ENCODE measurements around the gene TMEM108.

Gene TMEM108

DNA sequence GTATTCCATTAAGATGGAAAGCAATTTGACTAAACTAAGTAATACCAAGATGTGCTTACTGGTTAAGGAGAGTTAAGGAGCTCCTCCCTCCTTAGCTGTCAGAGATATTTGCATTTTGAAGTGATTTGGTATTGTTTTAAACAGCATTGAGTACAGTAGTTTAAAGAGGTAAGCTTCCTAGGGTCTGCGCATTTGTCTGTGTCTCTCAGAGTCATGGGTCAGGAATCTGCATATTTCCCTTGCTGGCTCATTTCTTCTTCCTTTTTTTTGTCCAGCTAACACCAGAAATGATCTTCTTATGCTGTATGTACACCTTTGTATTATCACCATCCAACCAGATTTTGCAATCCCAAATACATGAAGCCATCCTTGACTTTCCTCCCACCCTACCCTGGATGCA lies 198.7 kb downstream of the TMEM108 start:
- TF ChIP-seq TOX (CRISPR knock-in tag; IDR thresholded peaks at IDR 0.05; ENCODE audit: borderline replicate concordance) = no peak
- TF ChIP-seq, protein P1, sequence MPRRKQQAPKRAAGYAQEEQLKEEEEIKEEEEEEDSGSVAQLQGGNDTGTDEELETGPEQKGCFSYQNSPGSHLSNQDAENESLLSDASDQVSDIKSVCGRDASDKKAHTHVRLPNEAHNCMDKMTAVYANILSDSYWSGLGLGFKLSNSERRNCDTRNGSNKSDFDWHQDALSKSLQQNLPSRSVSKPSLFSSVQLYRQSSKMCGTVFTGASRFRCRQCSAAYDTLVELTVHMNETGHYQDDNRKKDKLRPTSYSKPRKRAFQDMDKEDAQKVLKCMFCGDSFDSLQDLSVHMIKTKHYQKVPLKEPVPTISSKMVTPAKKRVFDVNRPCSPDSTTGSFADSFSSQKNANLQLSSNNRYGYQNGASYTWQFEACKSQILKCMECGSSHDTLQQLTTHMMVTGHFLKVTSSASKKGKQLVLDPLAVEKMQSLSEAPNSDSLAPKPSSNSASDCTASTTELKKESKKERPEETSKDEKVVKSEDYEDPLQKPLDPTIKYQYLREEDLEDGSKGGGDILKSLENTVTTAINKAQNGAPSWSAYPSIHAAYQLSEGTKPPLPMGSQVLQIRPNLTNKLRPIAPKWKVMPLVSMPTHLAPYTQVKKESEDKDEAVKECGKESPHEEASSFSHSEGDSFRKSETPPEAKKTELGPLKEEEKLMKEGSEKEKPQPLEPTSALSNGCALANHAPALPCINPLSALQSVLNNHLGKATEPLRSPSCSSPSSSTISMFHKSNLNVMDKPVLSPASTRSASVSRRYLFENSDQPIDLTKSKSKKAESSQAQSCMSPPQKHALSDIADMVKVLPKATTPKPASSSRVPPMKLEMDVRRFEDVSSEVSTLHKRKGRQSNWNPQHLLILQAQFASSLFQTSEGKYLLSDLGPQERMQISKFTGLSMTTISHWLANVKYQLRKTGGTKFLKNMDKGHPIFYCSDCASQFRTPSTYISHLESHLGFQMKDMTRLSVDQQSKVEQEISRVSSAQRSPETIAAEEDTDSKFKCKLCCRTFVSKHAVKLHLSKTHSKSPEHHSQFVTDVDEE (CRISPR knock-in tag; IDR thresholded peaks at IDR 0.05) = no peak
- TF ChIP-seq, protein P2, sequence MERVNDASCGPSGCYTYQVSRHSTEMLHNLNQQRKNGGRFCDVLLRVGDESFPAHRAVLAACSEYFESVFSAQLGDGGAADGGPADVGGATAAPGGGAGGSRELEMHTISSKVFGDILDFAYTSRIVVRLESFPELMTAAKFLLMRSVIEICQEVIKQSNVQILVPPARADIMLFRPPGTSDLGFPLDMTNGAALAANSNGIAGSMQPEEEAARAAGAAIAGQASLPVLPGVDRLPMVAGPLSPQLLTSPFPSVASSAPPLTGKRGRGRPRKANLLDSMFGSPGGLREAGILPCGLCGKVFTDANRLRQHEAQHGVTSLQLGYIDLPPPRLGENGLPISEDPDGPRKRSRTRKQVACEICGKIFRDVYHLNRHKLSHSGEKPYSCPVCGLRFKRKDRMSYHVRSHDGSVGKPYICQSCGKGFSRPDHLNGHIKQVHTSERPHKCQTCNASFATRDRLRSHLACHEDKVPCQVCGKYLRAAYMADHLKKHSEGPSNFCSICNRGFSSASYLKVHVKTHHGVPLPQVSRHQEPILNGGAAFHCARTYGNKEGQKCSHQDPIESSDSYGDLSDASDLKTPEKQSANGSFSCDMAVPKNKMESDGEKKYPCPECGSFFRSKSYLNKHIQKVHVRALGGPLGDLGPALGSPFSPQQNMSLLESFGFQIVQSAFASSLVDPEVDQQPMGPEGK (CRISPR knock-in tag; IDR thresholded peaks at IDR 0.05; ENCODE audit: borderline replicate concordance) = no peak
- no peak for TF ChIP-seq RARB (CRISPR knock-in tag; IDR thresholded peaks at IDR 0.05)
- TF ChIP-seq ZC3H10 (CRISPR knock-in tag; IDR thresholded peaks at IDR 0.05) = no peak
- no peak for TF ChIP-seq CSDC2 (CRISPR knock-in tag; IDR thresholded peaks at IDR 0.05)
- no peak for TF ChIP-seq ZNF8 (CRISPR knock-in tag; IDR thresholded peaks at IDR 0.05)
- TF ChIP-seq ARNTL (CRISPR knock-in tag; IDR thresholded peaks at IDR 0.05; ENCODE audit: borderline replicate concordance, low read depth) = no peak
- no peak for TF ChIP-seq ISL1 (CRISPR knock-in tag; IDR thresholded peaks at IDR 0.05)
- no peak for TF ChIP-seq ZNF565 (CRISPR knock-in tag; conservative IDR thresholded peaks at IDR 0.05; ENCODE audit: low read depth)
- TF ChIP-seq TCF4 (CRISPR knock-in tag; IDR thresholded peaks at IDR 0.05; ENCODE audit: borderline replicate concordance) = no peak
- ATAC-seq = peak; percentile 48

DNA sequence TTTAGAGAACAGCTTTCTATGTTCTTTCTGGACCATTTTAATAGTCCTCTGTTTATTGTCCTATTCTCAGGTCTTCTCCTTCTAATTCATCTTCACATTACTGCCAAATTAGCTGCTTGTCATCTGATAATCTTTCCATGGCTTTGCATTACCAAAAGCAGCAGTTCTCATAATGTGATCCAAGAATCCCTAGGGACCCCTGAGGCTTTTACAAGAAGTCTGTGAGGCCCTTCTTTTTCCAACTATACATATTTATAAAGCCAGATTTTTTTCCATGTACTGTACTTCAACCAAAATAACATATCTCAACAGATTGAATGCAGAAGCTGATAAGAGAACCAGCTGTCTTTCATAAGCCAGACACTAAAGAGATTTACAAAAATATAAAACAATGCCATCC lies 199.2 kb downstream of the TMEM108 start:
- TF ChIP-seq, protein P3, sequence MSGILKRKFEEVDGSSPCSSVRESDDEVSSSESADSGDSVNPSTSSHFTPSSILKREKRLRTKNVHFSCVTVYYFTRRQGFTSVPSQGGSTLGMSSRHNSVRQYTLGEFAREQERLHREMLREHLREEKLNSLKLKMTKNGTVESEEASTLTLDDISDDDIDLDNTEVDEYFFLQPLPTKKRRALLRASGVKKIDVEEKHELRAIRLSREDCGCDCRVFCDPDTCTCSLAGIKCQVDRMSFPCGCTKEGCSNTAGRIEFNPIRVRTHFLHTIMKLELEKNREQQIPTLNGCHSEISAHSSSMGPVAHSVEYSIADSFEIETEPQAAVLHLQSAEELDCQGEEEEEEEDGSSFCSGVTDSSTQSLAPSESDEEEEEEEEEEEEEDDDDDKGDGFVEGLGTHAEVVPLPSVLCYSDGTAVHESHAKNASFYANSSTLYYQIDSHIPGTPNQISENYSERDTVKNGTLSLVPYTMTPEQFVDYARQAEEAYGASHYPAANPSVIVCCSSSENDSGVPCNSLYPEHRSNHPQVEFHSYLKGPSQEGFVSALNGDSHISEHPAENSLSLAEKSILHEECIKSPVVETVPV (CRISPR knock-in tag; IDR thresholded peaks at IDR 0.05) = no peak
- TF ChIP-seq SNAI2 (CRISPR knock-in tag; IDR thresholded peaks at IDR 0.05) (peak; percentile 81), TCF4 (CRISPR knock-in tag; IDR thresholded peaks at IDR 0.05; ENCODE audit: borderline replicate concordance) (peak; percentile 78; the same call in 1 of the 2 replicates), PPARA (CRISPR knock-in tag; IDR thresholded peaks at IDR 0.05; ENCODE audit: borderline replicate concordance) (no peak), ZNF565 (CRISPR knock-in tag; conservative IDR thresholded peaks at IDR 0.05; ENCODE audit: low read depth) (no peak), ISL1 (CRISPR knock-in tag; IDR thresholded peaks at IDR 0.05) (0 out of 2 replicates have a peak, but pooled peaks have one; percentile 15)
- TF ChIP-seq, protein P4, sequence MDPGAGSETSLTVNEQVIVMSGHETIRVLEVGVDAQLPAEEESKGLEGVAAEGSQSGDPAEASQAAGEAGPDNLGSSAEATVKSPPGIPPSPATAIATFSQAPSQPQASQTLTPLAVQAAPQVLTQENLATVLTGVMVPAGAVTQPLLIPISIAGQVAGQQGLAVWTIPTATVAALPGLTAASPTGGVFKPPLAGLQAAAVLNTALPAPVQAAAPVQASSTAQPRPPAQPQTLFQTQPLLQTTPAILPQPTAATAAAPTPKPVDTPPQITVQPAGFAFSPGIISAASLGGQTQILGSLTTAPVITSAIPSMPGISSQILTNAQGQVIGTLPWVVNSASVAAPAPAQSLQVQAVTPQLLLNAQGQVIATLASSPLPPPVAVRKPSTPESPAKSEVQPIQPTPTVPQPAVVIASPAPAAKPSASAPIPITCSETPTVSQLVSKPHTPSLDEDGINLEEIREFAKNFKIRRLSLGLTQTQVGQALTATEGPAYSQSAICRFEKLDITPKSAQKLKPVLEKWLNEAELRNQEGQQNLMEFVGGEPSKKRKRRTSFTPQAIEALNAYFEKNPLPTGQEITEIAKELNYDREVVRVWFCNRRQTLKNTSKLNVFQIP (CRISPR knock-in tag; IDR thresholded peaks at IDR 0.05; ENCODE audit: borderline replicate concordance, low read depth) = no peak
- TF ChIP-seq, protein P5, sequence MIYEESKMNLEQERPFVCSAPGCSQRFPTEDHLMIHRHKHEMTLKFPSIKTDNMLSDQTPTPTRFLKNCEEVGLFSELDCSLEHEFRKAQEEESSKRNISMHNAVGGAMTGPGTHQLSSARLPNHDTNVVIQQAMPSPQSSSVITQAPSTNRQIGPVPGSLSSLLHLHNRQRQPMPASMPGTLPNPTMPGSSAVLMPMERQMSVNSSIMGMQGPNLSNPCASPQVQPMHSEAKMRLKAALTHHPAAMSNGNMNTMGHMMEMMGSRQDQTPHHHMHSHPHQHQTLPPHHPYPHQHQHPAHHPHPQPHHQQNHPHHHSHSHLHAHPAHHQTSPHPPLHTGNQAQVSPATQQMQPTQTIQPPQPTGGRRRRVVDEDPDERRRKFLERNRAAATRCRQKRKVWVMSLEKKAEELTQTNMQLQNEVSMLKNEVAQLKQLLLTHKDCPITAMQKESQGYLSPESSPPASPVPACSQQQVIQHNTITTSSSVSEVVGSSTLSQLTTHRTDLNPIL (CRISPR knock-in tag; IDR thresholded peaks at IDR 0.05; ENCODE audit: low read depth) = no peak
- no peak; the same call in 2 of the 3 replicates for ATAC-seq

DNA sequence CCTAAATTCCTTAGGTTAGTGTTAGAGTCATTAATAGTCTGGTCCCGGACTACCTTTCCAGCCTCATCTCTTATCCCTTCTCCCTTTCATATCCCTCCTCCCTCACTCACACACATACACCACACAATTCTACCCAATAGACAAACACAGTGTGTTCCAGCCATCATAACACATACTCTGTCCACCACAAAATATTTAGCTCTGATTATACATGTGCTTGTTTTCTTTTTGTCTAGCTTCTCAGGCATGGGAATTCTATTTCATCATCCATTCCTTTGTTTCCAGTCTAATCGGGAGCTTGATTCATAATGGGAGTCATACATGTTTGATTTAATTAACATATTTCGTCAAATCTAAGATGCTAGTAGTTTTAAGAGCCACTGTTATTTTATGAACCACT lies 199.8 kb downstream of the TMEM108 start:
- no peak for ATAC-seq
- TF ChIP-seq ISL1 (CRISPR knock-in tag; IDR thresholded peaks at IDR 0.05) = 0 out of 2 replicates have a peak, but pooled peaks have one; percentile 33
- TF ChIP-seq BACH2 (CRISPR knock-in tag; IDR thresholded peaks at IDR 0.05; ENCODE audit: borderline replicate concordance) = no peak

DNA sequence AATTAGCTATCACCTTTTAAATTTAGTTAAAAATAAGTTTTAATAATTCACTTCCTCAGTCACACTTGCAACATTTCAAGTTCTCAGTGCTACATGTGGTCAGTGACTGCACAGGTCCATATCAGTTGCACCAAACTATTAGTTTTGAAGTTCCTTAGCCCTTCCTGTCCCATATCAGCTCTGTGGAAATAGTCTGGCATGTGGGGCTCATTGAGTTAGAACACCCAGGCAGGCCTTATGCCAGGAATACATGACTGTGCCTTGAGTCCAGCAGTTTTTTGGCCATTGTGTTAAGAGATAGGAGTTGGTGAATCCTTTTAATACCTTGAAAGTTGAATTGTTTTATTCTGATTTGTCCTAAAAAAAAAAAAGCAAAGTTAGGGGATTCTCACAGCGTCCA lies 207.9 kb downstream of the TMEM108 start:
- peak; percentile 25; the same call in 1 of the 3 replicates for ATAC-seq

More for the DNA sequence above, 207.9 kb downstream of the TMEM108 start:
- no peak for TF ChIP-seq ZNF8 (CRISPR knock-in tag; IDR thresholded peaks at IDR 0.05)
- no peak for TF ChIP-seq BACH2 (CRISPR knock-in tag; IDR thresholded peaks at IDR 0.05; ENCODE audit: borderline replicate concordance)
- TF ChIP-seq, protein P5 (CRISPR knock-in tag; IDR thresholded peaks at IDR 0.05; ENCODE audit: low read depth) = no peak
- no peak for TF ChIP-seq ESRRG (CRISPR knock-in tag; IDR thresholded peaks at IDR 0.05)
- no peak for TF ChIP-seq ZFP30 (CRISPR knock-in tag; IDR thresholded peaks at IDR 0.05)
- no peak for TF ChIP-seq CSDC2 (CRISPR knock-in tag; IDR thresholded peaks at IDR 0.05)
- TF ChIP-seq TOX (CRISPR knock-in tag; IDR thresholded peaks at IDR 0.05; ENCODE audit: borderline replicate concordance) = no peak
- no peak for TF ChIP-seq TCF4 (CRISPR knock-in tag; IDR thresholded peaks at IDR 0.05; ENCODE audit: borderline replicate concordance)
